ENCODE measurements around the gene APMAP. TPM values are rescaled to one million over a fixed set of nuclear protein-coding genes. Genes with fewer than 3 reads are reported as not detected.

Gene APMAP
- total RNA-seq, 1 experiment from 2014 or later: 82.7 TPM

DNA sequence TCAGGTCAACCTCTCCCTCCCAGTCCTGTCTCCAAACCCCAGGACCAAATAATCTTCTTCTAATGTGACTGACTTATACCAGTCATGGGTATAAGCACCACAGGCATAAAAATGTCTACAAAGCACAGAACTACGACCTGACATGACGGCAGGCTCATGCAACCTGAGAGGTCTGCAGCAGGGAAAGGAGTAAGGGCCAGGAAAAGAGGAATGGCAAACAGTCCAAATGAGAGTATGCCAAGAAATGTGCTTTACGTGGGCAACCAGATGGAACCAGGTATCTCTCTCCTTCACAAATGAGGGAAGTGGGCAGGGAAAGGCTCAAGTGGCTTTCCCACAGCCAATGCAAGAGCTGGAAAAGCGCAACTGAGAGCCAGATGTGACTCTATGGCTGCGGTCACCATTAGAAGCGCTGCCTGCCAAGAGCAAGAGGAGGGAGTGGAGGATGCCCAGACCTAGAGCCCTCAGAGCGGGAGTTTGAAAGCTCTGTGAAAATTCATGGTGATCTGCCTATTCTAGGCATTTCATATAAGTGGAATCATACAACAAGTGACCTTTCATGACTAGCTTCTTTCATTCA lies 6.0 kb downstream of the APMAP start:
- ChIA-PET RAD21 (ENCODE audit: low non-redundant PET in 1 of 2, low total read pairs in 2 of 2, uncharacterized antibody in 2 of 2, unreplicated experiment in 2 of 2) (no interaction called here), POLR2A (no interaction called here), CTCF (no interaction called here)
- no peak overlapping the region for H2AFZ ChIP-seq (ENCODE audit: low read depth, low read length, poor library complexity, severe bottlenecking)
- no peak overlapping the region for H3K4me3 ChIP-seq (replicated peaks in 1 of 2; ENCODE audit: low read depth in 1 of 2, low read length in 2 of 2)
- no peak overlapping the region for H3K4me2 ChIP-seq (ENCODE audit: low read length)
- intact Hi-C loops (cut with micrococcal nuclease): no loop called here
- peaks cover 84% of the 10 kb centered on the region for H3K79me2 ChIP-seq (ENCODE audit: insufficient read depth, low read length)
- peaks cover 6 to 9% of the 10 kb centered on the region in 2 experiments; a peak in 3 of 4 replicates for H3K4me1 ChIP-seq (ENCODE audit: control insufficient read depth in 1 of 2, insufficient read depth in 2 of 2, low read length in 2 of 2)
- no peaks in the 10 kb centered on the region for H3K9me2 ChIP-seq (ENCODE audit: insufficient read depth)
- no peak overlapping the region for H3K9ac ChIP-seq (ENCODE audit: low read length)
- no peaks in the 10 kb centered on the region for H3K27me3 ChIP-seq (ENCODE audit: insufficient read depth, low read length)
- BruUV-seq (replicated peaks): no TSS peak
- peaks cover 7 to 11% of the 10 kb centered on the region in 2 experiments; a peak in 3 of 4 replicates for H3K36me3 ChIP-seq (ENCODE audit: control insufficient read depth in 1 of 2, insufficient read depth in 2 of 2, low read length in 2 of 2)
- H4K20me1 ChIP-seq (ENCODE audit: insufficient read depth): no peaks in the 10 kb centered on the region
- no peaks in the 10 kb centered on the region for H3K9me3 ChIP-seq (ENCODE audit: control insufficient read depth in 1 of 2, insufficient read depth in 1 of 2, low read depth in 1 of 2, low read length in 2 of 2)
- no peak for ATAC-seq
- no peak for DNase-seq (ENCODE audit: low read depth, low spot score)
- TF ChIP-seq ZNF274 (IDR thresholded peaks at IDR 0.05; ENCODE audit: low read depth, low read length) (no peak), CEBPB (IDR thresholded peaks at IDR 0.05; ENCODE audit: low read depth) (no peak), ZFX (IDR thresholded peaks at IDR 0.05) (no peak), JUND (IDR thresholded peaks at IDR 0.05) (no peak), CBX3 (IDR thresholded peaks at IDR 0.05; ENCODE audit: low read depth) (no peak), SRF (IDR thresholded peaks at IDR 0.05; ENCODE audit: low read depth) (no peak), FOSL1 (IDR thresholded peaks at IDR 0.05; ENCODE audit: low read depth) (no peak)
- TF ChIP-seq, protein P1, sequence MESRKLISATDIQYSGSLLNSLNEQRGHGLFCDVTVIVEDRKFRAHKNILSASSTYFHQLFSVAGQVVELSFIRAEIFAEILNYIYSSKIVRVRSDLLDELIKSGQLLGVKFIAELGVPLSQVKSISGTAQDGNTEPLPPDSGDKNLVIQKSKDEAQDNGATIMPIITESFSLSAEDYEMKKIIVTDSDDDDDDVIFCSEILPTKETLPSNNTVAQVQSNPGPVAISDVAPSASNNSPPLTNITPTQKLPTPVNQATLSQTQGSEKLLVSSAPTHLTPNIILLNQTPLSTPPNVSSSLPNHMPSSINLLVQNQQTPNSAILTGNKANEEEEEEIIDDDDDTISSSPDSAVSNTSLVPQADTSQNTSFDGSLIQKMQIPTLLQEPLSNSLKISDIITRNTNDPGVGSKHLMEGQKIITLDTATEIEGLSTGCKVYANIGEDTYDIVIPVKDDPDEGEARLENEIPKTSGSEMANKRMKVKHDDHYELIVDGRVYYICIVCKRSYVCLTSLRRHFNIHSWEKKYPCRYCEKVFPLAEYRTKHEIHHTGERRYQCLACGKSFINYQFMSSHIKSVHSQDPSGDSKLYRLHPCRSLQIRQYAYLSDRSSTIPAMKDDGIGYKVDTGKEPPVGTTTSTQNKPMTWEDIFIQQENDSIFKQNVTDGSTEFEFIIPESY (IDR thresholded peaks at IDR 0.05; ENCODE audit: extremely low read depth, insufficient replicate concordance, low read length): no peak
- no peak overlapping the region for H3K27ac ChIP-seq (ENCODE audit: low read depth, low read length)

DNA sequence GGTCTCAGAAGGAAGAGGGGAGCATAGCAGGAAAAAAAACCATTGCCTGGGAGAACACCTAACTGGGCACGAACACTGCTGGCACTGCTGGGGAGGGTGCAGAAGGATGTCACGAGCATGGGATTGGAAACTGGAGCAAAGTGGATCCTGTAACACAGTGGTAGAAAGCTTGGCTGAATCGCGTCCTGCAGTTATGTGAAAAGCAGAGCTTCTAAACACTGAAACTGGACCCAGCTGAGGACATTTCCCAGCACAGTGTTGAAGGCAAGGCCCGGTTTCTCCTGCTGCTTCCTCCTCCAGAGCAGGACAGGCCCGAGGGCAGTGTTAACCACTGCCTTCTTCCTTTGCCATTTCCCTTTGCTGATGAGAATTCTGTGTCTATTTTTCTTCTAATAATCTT lies 6.7 kb downstream of the APMAP start:
- Histone ChIP-seq H3K4me2 (ENCODE audit: low read length) (no peak overlapping the region), H3K9me3 (ENCODE audit: control insufficient read depth in 1 of 2, insufficient read depth in 1 of 2, low read depth in 1 of 2, low read length in 2 of 2) (no peaks in the 10 kb centered on the region; a peak in 1 of 4 replicates), H3K27ac (ENCODE audit: low read depth, low read length) (no peak overlapping the region), H3K36me3 (ENCODE audit: control insufficient read depth in 1 of 2, insufficient read depth in 2 of 2, low read length in 2 of 2) (peaks cover 7 to 11% of the 10 kb centered on the region in 2 experiments; a peak in 3 of 4 replicates), H3K27me3 (ENCODE audit: insufficient read depth, low read length) (no peaks in the 10 kb centered on the region), H3K4me3 (replicated peaks in 1 of 2; ENCODE audit: low read depth in 1 of 2, low read length in 2 of 2) (no peak overlapping the region), H3K79me2 (ENCODE audit: insufficient read depth, low read length) (peaks cover 82% of the 10 kb centered on the region), H3K9me2 (ENCODE audit: insufficient read depth) (no peaks in the 10 kb centered on the region), H3K9ac (ENCODE audit: low read length) (no peak overlapping the region), H3K4me1 (ENCODE audit: control insufficient read depth in 1 of 2, insufficient read depth in 2 of 2, low read length in 2 of 2) (peaks cover 0 to 2% of the 10 kb centered on the region in 2 experiments; a peak in 1 of 4 replicates), H4K20me1 (ENCODE audit: insufficient read depth) (no peaks in the 10 kb centered on the region), H2AFZ (ENCODE audit: low read depth, low read length, poor library complexity, severe bottlenecking) (no peak overlapping the region)
- ChIA-PET POLR2A (no interaction called here), RAD21 (ENCODE audit: low non-redundant PET in 1 of 2, low total read pairs in 2 of 2, uncharacterized antibody in 2 of 2, unreplicated experiment in 2 of 2) (no interaction called here), CTCF (no interaction called here)
- ATAC-seq (no peak), DNase-seq (ENCODE audit: low read depth, low spot score) (no peak)
- TF ChIP-seq TCF7L2 (IDR thresholded peaks at IDR 0.05; ENCODE audit: borderline replicate concordance, extremely low read depth, insufficient read depth, insufficient read length): no peak
- no peak for TF ChIP-seq CBX3 (IDR thresholded peaks at IDR 0.05; ENCODE audit: low read depth)
- no peak for TF ChIP-seq SRF (IDR thresholded peaks at IDR 0.05; ENCODE audit: low read depth)
- BruUV-seq (replicated peaks): no TSS peak
- intact Hi-C loops (cut with micrococcal nuclease): no loop called here
